ENCODE measurements around the gene ACTR3C.

DNA sequence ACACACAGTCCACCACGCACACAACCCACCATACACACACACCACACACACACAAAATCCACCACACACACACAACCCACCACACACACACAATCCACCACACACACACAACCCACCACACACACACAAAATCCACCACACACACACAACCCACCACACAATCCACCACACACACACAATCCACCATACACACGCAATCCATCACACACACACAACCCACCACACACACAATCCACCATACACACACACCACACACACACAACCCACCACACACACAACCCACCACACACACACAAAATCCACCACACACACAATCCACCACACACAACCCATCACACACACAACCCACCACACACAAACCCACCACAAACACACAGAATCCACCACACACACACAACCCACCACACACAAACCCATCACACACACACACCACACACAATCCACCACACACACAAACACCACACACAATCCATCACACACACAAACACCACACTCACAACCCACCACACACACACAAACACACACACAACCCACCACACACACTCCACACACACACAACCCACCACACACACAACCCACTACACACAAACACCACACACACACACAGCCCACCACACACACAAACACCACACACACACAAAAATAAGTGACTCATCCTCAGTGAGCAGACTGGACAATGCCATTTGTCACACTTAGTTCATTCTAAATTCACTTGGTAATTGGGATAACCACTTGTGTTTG lies 36.4 kb upstream of the ACTR3C start:
- TF ChIP-seq, protein P1, sequence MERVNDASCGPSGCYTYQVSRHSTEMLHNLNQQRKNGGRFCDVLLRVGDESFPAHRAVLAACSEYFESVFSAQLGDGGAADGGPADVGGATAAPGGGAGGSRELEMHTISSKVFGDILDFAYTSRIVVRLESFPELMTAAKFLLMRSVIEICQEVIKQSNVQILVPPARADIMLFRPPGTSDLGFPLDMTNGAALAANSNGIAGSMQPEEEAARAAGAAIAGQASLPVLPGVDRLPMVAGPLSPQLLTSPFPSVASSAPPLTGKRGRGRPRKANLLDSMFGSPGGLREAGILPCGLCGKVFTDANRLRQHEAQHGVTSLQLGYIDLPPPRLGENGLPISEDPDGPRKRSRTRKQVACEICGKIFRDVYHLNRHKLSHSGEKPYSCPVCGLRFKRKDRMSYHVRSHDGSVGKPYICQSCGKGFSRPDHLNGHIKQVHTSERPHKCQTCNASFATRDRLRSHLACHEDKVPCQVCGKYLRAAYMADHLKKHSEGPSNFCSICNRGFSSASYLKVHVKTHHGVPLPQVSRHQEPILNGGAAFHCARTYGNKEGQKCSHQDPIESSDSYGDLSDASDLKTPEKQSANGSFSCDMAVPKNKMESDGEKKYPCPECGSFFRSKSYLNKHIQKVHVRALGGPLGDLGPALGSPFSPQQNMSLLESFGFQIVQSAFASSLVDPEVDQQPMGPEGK (CRISPR knock-in tag; IDR thresholded peaks at IDR 0.05; ENCODE audit: borderline replicate concordance): no peak
- TF ChIP-seq ZNF565 (CRISPR knock-in tag; conservative IDR thresholded peaks at IDR 0.05; ENCODE audit: low read depth): no peak
- no peak for TF ChIP-seq SNAI2 (CRISPR knock-in tag; IDR thresholded peaks at IDR 0.05)
- TF ChIP-seq, protein P2, sequence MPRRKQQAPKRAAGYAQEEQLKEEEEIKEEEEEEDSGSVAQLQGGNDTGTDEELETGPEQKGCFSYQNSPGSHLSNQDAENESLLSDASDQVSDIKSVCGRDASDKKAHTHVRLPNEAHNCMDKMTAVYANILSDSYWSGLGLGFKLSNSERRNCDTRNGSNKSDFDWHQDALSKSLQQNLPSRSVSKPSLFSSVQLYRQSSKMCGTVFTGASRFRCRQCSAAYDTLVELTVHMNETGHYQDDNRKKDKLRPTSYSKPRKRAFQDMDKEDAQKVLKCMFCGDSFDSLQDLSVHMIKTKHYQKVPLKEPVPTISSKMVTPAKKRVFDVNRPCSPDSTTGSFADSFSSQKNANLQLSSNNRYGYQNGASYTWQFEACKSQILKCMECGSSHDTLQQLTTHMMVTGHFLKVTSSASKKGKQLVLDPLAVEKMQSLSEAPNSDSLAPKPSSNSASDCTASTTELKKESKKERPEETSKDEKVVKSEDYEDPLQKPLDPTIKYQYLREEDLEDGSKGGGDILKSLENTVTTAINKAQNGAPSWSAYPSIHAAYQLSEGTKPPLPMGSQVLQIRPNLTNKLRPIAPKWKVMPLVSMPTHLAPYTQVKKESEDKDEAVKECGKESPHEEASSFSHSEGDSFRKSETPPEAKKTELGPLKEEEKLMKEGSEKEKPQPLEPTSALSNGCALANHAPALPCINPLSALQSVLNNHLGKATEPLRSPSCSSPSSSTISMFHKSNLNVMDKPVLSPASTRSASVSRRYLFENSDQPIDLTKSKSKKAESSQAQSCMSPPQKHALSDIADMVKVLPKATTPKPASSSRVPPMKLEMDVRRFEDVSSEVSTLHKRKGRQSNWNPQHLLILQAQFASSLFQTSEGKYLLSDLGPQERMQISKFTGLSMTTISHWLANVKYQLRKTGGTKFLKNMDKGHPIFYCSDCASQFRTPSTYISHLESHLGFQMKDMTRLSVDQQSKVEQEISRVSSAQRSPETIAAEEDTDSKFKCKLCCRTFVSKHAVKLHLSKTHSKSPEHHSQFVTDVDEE (CRISPR knock-in tag; IDR thresholded peaks at IDR 0.05): no peak
